ENCODE data around the gene SOWAHC. TPM values are rescaled to one million over a fixed set of nuclear protein-coding genes. Genes with fewer than 3 reads are reported as not detected.

Gene SOWAHC
- total RNA-seq, 1 donor from 2014 or later: 20.8 TPM

- H3K27me3 ChIP-seq: no peaks in the 10 kb centered on the region
- TF ChIP-seq CTCF (IDR thresholded peaks at IDR 0.05): no peak
- intact Hi-C loops (cut with DNase I): no loop called here
- no peaks in the 10 kb centered on the region for H3K36me3 ChIP-seq
- no peak for DNase-seq (ENCODE audit: low spot score in 2 of 2)
- H3K9me3 ChIP-seq: no peaks in the 10 kb centered on the region
- no peak overlapping the region for H3K27ac ChIP-seq
- H3K4me3 ChIP-seq: no peak overlapping the region
- peaks cover 2 to 26% of the 10 kb centered on the region in 2 donors for H3K4me1 ChIP-seq
Measured at GRCh38 chr2:109602617-109603188, 11.5 kb upstream of the SOWAHC start.

GRCh38 chr2:109604597-109604996, 9.6 kb upstream of the SOWAHC start:
- no peaks in the 10 kb centered on the region for H3K27me3 ChIP-seq
- H3K36me3 ChIP-seq: no peaks in the 10 kb centered on the region
- intact Hi-C loops (cut with DNase I): no loop called here
- H3K4me3 ChIP-seq: no peak overlapping the region
- peaks cover 0 to 27% of the 10 kb centered on the region in 2 donors for H3K4me1 ChIP-seq
- DNase-seq (ENCODE audit: low spot score in 2 of 2): peak in 1 of 2 donors; percentile 78
- TF ChIP-seq CTCF (IDR thresholded peaks at IDR 0.05): no peak
- no peak overlapping the region for H3K27ac ChIP-seq
- no peaks in the 10 kb centered on the region for H3K9me3 ChIP-seq

- Histone ChIP-seq H3K4me3 (no peak overlapping the region), H3K4me1 (peaks cover 0 to 29% of the 10 kb centered on the region in 2 donors), H3K27ac (peak overlapping the region; percentile 55 to 93)
Measured at GRCh38 chr2:109607766-109608165, 6.4 kb upstream of the SOWAHC start.

GRCh38 chr2:109609352-109610024, 4.7 kb upstream of the SOWAHC start:
- peaks cover 0 to 29% of the 10 kb centered on the region in 2 donors for H3K4me1 ChIP-seq
- peak overlapping the region; percentile 11 to 54 for H3K4me3 ChIP-seq
- intact Hi-C loops (cut with DNase I): loop anchor here (5.0 to 10.0 kb wide), 2 partner anchors 128 to 445 kb away; no protein-coding TSS in a partner anchor
- no peaks in the 10 kb centered on the region for H3K36me3 ChIP-seq
- no peaks in the 10 kb centered on the region for H3K27me3 ChIP-seq
- no peaks in the 10 kb centered on the region for H3K9me3 ChIP-seq
- DNase-seq (ENCODE audit: low spot score in 2 of 2): no peak
- peak overlapping the region; percentile 76 to 93 for H3K27ac ChIP-seq
- no peak for TF ChIP-seq CTCF (IDR thresholded peaks at IDR 0.05)

More at GRCh38 chr2:109607766-109608165, 6.4 kb upstream of the SOWAHC start:
- no peak for TF ChIP-seq CTCF (IDR thresholded peaks at IDR 0.05)
- Histone ChIP-seq H3K36me3 (no peaks in the 10 kb centered on the region), H3K27me3 (no peaks in the 10 kb centered on the region), H3K9me3 (no peaks in the 10 kb centered on the region)
- intact Hi-C loops (cut with DNase I): no loop called here
- DNase-seq (ENCODE audit: low spot score in 2 of 2): no peak

- peak overlapping the region; percentile 93 to 99 for H3K27ac ChIP-seq
- peak in 1 of 3 experiments; percentile 7 for TF ChIP-seq CTCF (IDR thresholded peaks at IDR 0.05)
- peaks cover 9 to 40% of the 10 kb centered on the region in 2 donors for H3K4me1 ChIP-seq
- peak overlapping the region; percentile 72 to 93 for H3K4me3 ChIP-seq
- DNase-seq (ENCODE audit: low spot score in 2 of 2): no peak
- no peaks in the 10 kb centered on the region for H3K9me3 ChIP-seq
- no peaks in the 10 kb centered on the region for H3K27me3 ChIP-seq
- intact Hi-C loops (cut with DNase I): loop anchor here (2.0 to 10.0 kb wide), 3 partner anchors 65 to 447 kb away; no protein-coding TSS in a partner anchor
- no peaks in the 10 kb centered on the region for H3K36me3 ChIP-seq
Measured at GRCh38 chr2:109611467-109612095, 2.6 kb upstream of the SOWAHC start.

Data from ascending aorta (tissue), 2 donors.